Kidney glomerular epithelial cell (primary cell): ENCODE data around the gene S100A9.
"Not testable (repeated sequence)": the region's sequence is repeated elsewhere in the genome, so short reads cannot be mapped to it uniquely, and the experiment has no call there.

ENCODE experiments used
- DNase-seq: peaks from one replicate; lab custom pipeline; 2025; lab: John Stamatoyannopoulos, UW

The S100A9 gene

DNA sequence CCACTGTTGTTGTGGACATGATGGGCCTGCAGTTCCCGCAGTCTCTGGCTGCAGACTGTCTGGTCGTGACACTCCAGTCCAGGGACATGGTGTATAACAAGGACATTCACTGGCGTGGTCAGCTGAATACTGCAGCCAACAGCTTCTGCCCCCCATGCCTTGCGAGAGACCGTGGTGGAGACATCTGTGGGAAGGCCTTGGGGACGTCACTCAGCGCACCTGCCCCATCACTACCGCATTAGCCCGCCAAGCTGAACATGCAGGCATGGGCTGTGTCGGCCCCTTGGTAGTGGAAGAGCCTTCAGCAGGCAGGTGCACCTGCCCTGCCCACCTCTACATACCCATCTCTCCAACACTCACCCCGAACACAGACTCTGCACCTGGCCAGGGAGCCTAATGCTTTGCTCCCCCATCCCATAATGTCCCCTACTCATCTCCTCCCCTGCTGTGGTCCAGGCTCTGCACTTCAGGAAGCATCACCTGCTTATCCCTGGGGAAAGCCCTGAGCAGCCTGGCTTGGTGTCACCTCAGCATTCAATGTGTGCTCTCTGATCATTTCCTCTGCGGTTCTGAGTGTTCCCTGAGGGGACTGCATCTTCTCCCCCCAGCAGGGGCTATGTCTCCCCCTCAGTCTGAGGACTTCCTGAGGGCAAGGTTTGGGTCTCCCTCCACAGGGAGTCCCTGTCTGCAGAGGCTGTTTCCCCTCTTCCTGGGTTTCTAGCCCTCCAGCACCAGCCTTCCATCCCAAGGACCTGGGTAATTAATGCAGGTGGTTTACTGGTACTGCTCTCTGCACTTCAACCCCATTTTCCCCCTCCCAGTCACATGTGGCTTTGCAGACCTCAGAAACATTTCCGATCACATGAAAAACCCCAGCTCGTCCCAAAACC lies 12.2 kb upstream of the S100A9 start:
- DNase-seq, result no peak

DNA sequence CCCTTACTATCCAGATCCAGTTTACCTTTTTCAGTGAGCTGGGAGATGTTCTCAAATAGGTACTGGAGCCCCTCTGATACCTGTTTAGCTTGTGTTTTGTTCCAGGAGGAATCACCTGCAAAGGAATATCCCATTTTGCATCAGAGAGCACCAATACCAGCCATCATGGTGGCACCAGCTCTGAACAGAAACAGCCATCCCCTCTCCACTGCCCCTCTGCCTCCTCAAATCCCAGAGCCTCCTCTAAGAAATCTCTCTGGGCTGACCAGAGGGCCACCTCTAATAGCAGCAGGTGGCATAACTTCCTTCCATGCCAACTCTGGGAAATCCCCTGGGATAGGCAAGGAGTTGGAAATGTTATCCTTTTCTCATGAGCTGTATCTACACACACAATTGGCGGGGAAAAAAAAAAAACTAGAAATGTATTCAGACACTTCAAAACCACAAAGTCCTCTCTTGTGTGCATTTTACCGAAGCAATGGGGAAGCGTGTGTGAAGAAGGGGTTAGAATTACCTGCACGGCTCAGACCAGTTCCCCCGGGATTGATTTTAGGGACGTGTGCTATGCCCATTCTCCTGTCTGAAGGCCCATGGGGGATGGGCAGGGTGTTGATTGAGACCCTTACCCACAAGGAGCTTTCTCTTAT lies 11.5 kb upstream of the S100A9 start:
- no peak for DNase-seq

DNA sequence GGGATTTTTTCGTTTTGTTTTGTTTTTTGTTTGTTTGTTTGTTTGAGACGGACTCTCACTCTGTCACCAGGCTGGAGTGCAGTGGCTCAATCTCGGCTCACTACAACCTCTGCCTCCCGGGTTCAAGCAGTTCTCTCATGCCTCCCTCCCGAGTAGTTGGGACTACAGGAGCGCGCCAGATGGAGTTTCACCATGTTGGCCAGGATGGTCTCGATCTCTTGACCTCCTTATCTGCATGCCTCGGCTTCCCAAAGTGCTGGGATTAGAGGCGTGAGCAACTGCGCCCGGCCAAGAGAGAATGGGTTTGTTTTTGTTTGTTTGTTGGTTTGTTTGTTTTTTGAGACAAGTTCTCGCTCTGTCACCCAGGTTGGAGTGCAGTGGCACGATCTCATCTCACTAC lies 10.6 kb upstream of the S100A9 start:
- DNase-seq, result not testable (repeated sequence)

DNA sequence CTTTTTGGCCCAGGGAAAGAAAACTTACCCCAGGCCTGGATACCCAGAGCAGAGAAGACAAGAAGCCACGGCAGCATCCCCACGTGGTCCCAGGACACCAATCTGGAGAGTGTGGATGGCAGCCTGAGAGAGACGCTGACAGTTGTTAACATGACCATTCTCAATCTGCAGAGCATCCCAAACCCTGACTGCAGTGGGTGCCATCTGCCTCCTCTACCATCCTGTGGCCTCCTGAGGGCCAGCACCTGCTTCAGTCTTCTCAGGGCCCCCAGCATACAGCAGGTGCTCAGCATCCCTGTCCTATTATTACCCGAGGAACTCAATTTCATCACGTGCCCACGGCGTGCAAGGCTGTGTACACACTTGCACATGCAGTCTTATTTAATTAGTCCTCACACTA lies 9.8 kb upstream of the S100A9 start:
- DNase-seq, result no peak

DNA sequence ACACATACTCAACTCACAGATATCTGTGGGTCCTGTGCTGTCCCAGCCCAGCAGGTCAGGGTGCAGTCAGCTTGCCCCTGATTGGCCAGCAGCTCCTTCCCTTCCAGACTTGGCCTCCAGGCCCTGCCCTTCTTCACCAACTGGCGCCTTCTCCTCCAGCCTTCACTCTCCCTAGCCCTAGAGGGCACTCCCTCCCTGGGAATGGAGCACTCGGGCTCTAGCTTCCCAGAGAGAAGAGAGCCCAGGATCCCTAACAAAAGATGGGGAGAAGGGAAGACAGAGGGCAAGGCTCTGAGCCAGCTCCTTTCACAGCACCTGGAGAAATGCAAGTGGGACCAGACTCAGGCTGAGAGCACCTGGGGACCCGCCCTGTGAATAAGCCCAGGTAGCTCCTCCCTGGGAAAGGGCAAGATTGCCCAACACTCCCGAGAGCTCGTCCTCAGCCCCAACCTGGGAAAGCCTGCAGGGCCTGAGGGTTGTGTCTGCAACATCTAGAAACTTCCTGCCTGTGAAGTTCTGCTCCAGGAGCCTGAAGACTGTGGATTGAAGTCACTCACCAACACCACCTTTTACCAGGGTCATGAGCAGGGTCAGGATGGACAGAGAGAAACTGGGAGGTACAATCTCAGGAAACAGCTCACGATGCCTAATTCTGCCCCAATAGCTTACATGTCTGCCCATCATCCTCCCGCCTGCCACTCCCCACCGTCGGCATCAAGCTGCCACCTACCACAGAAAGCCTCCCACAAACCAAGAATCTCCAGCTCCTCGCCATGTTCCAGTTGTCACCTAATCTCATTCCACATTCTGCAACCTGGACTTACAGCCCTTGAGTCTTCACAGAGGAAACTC lies 8.9 kb upstream of the S100A9 start, which contains the start of gene PGLYRP4:
Gene PGLYRP4 (minus strand): TSS at position 331 of the 852 bp plus-strand sequence. CDS start 909 bp downstream, outside the sequence.
- no peak for DNase-seq

DNA sequence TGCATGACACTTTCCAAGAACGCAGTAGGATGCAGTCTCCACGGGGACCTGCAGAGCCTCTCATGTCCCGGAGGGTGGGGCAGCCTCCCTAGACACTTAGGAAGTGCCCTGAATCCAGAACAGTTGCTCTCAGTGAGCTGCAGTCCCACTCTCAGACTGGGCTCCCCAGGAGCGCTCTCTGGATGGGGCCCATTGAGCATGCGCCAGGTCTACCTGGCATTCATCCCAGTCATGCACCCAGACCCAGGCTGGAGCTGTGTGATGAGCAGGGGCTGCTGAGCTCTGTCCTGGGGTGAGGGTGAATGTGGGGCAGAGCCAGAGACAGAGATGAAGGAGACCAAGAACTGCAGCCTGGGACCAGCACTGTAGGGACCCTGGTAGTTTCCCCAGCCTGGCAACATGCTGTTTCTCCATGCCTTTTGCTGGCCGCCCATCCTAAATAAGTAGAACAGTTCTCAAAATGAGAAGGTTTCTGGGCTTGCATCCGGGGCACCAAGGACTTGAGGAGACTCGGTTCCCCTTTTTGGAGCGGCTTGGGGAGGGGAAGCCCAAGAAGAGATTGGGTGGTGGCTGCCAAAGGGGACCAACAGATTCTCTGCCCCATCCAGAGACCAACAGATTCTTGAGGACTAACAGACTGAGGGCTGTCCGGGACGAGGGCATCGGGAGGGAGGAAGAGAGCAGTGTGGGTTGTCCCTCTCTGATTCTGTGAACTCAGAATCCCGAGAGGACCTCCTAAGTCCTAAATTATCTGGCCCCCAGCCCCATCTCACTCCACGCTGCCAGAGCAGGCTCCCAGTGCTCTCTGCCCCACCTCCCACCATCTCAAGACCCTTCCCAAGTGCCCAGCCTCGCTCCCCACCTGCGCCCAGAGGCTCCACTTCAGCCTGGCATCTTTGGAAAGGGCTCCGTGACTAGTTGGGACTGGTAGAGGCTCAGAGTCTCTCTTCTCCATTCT lies 8.0 kb upstream of the S100A9 start:
- DNase-seq, result no peak

DNA sequence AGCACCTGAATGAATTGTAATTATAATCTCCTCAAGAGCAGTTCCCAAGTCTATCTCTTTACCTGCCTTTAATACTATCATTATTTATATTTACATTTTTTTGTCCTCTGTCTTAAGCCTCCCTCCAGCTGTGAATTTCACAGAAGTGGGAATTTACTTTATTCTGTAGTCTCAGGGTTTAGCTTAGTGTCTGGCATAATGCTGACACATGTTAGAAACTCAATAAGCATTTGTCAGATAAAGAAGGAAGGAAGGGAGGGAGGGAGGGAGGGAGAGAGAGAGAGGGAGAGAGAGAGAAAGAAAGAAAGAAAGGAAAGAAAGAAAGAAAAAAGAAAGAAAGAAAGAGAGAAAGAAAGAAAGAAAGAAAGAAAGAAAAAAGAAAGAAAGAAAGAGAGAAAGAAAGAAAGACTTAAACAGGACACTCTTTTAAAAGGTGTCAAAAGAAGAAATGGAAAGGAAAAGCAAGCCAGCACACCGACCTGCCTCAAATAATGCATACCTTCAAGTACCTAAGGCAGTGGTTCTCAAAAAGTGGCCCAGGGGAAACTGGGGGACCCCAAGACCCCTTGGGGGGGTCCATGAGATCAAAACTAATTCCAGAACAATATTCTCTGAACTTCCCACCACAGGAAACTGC lies 7.2 kb upstream of the S100A9 start:
- no peak for DNase-seq

DNA sequence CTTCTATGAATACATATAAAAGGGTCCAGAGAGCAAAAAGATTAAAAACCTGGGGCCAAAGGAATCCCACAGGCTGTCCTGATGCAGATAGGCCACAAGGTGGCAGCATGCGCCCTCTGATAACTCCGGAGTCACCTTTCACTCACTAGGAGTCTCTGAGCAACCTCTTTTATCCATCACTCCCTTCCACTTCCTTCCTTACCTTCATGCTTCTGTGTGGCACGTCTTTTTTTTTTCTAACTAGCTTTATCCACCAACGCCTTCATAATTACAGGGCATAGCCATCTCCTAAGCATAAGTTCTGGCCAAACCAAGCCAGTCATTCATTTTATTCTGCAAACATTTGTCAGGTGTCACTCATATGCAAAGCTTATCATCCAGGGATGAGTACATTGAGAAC lies 5.1 kb upstream of the S100A9 start:
- DNase-seq, result peak; percentile 70

DNA sequence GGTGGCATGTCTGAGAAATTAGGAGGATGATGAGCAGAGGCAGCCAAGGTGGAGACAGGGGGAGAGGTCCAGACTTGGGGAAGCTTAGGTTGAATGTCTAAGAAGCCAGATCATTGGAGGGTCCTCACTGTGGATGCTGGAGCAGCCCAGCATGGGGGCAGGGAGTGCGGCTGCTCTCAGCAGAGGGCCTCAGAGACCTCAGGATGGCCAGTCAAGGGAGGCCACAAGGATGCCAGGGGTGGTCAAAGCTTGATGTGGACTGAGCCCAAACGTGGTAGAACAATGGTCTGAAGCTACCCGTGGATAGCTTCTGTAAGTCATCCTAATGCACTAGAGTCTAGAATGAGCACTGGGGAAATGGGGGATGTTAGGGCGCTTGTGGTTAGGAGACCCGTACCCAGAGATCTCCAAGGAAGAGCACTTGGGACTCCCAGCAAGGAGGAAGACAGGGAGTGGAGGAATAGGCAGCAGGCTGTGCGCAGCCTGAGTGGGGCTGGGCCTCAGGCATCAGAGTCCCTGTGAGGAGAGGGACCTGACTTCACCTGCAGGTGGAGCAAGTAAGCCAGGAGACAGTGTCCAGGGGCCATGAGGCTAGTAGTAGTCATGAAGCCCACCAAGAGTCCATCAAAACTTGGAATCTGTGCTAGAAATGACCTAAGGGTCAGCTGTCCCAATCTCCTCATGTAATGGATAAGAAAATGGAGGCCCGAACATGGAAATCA lies 4.3 kb upstream of the S100A9 start:
- DNase-seq, result no peak

DNA sequence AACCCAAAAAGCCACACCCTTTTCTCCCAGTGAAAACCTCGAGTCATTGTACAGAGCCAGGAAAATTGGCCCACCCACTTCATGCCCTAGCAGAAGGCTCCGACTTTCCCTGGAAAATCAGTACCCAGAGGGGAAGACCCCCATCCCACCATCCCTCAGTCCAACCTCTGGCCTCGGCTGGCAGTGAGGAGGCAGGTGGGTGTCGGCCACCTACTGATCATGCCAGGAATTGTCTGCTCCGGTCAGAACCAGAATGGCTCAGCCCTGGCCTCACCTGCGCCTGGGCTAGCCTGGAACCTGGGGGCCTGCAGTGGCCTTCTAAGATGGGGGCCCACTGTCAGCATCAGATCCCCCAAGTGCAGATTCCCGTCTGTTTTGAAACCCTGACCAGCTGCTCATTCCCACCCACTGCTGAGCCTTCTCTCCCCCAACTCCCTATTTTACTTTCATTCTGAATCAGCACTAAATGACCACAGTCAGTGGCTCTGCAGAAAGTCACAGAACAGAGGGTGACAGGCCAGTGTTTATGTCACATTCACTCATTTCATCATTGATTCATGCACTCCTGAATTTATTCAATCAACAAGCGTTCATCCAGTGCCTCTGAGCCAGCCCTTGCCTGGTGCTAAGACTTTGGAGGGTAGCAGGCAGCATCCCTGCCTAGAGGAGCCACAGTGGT lies 3.0 kb upstream of the S100A9 start:
- no peak for DNase-seq

DNA sequence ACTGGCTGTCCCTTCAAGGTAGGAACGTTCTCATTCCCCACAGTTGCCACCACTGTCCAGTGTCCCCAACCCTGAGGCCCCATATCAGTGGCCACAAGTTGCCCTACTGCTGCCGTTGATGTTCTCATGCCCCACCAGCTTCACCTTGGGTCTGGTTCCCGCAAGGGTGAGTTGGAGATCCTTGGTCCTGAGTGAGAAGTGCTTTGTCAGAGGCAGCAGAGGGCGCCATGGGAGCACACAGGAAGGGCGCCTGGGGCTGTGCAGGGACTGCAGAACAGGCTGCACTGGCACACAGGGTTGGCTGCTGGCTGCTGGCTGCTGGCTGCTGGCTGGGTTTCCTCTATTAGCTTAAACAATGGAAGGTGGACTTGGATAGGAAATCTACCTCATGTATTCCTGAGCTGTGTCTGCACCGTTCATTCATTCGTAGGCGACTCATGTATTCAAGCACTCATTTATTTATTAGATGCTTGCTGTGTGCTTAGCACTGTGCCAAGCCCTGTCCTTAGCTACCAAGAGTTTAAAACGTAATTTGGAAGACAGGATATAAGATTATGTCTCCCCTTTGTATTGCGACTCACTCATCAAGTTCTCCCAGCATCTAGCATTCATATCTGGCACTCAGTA lies 2.1 kb upstream of the S100A9 start:
- DNase-seq, result no peak

DNA sequence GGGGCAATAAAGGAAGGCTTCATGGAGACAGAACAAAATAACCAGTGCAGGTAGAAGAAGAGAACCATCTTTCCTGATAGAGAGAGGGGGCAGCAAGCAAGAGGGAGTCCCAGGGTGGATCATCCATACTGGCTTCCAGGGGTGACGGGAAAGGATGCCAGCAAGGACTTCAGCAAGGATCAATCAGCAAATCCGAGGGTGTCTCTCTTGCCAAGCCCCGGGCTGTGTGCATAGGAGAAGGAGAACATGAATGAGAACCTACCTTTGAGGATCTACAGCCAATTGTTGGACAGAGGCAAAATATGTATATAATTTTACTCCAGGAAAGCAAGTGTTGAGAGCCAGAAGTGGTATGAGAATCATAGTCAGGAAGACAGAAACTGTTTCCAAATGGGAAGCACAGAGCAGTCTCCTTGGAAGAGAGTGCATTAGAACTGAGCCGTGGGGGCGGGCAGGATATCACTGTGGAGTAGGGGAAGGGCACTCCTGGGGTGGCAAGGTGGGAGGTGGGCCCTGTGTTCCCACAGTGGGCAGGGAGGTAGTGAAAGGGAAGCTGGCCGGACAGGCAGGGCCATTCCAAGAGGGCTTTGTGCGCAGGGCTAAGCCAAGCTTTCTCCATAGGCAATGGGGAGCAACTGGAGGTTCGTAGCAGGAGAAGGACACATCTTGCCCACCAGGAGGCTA lies 1.1 kb upstream of the S100A9 start:
- no peak for DNase-seq

DNA sequence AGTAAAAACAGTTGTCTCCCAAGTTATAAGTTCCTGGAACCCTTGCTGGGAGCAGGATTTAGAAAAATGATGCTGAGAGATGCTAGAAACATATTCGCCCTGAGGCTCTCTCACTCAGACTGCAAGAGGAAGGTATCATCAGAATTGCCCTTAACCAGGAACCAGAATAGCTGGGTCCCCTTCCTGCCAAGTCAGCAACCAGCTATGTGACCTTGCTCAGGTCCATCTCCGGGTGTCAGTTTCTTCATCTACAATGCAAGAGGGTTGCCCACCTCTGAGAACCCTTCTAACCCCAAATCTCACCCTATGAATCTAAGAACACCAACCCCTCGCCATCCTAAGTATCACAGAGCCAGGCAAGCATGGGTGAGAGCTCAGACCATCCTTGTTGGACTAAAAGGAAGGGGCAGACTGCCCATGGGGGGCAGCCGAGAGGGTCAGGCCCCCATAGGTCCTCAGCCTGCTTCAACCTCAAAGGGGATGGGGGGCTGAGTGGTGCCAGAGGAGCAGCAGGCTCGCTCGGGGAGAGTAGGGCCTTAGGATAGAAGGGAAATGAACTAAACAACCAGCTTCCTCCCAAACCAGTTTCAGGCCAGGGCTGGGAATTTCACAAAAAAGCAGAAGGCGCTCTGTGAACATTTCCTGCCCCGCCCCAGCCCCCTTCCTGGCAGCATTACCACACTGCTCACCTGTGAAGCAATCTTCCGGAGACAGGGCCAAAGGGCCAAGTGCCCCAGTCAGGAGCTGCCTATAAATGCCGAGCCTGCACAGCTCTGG lies 390 bp upstream of the S100A9 start:
- no peak for DNase-seq

DNA sequence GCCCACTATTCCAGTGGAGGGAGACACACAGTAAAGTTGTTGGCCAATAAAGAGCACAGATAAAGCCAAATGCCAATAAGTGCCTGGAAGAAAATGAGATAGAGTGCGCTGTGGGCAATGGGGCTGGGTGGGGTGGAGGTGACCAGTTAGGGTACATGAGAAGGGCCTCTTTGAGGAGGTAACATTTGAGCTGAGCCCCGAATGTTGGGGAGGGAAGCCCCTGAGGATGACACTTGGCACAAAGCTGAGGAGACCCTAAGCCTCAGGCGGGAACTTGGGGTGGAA lies 979 bp downstream of the S100A9 start:
- no peak for DNase-seq

DNA sequence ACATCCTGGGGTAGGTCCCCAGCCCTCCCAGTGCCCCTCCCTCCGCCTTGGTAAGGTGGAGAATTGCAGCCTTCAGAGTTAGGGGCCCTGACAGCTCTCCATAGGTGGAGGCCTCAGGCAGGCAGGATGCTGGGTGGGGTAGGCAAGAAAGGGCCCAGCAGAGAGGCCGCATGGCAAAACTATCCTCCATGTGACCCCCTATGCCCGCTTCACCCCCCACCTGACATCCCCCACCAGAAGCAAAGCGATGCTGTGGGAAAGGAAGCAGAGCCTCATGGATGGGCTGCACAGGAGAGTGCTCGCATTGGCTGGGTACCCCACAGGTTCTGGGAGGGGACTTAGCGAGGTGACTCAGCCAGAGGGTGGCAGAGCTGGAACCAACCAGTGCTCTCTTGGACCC lies 1.6 kb downstream of the S100A9 start:
- no peak for DNase-seq

DNA sequence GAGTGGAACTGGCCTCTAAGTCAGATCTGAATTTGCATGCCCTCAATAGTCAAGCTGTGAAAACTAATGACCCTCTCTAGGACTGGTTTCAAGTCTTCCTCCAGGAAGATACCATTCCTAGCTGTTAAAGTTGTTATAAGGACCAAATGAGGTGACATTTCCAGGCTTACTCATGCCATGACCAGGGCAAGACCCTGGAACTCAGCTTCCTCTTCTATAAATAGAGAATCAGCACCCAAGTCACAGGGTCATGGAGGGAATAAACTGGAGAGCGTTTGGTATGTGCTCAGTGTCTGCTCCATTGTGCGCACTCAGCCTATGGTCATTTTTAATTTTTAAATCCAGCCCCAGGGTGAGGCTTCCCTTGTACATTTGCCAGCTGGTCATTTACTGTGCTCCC lies 2.5 kb downstream of the S100A9 start:
- DNase-seq, result no peak

DNA sequence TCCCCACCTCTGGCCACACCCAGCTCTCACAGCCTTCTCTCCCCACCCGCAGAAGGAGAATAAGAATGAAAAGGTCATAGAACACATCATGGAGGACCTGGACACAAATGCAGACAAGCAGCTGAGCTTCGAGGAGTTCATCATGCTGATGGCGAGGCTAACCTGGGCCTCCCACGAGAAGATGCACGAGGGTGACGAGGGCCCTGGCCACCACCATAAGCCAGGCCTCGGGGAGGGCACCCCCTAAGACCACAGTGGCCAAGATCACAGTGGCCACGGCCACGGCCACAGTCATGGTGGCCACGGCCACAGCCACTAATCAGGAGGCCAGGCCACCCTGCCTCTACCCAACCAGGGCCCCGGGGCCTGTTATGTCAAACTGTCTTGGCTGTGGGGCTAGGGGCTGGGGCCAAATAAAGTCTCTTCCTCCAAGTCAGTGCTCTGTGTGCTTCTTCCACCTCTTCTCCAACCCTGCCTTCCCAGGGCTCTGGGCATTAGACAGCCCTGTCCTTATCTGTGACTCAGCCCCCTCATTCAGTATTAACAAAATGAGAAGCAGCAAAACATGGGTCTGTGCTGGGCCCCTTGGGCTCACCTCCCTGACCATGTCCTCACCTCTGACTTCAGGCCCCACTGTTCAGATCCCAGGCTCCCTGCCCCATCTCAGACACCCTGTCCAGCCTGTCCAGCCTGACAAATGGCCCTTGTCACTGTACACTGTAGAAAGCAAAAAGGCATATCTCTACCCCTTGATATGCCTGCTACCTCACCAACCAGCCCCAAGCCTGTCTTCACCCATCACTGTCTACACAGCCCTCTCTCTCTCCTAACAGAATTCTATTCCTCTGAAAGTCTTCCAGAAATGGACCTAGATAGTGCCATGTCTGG lies 3.2 kb downstream of the S100A9 start:
- no peak for DNase-seq
